Activated T-cell treated with anti-CD3 and anti-CD28 coated beads for 24 hours (primary cell): ENCODE measurements around the gene DCDC2C.

Source experiments
- DNase-seq: peaks from one replicate; pipeline ENCODE4 v3.0.0-alpha.2; 2020; ENCODE audit warnings: low read depth

DCDC2C gene

GRCh38 chr2:3827673-3828575 lies 124.5 kb downstream of the DCDC2C start:
- no peak for DNase-seq

DNA sequence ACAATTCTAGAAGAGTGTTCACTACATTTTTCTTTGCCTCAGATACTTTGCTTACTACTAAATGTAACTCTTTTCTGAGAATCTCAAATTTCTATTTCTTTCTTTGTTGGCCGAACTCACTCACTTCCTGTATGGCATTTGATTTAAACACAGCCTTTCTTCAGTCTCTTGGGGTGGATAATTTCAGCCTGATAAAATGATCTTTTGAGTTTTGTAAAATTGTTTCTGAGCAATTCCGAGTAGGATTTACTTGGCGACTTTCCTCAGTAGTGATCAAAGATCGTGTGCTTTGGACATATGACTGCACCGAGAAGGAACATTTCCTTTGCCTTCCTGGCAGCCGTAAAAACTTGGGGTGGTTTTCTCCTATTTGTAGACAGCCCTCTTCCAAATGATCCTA lies 127.4 kb downstream of the DCDC2C start:
- DNase-seq: no peak

GRCh38 chr2:3837086-3837485 lies 133.7 kb downstream of the DCDC2C start:
- DNase-seq: no peak

DNA sequence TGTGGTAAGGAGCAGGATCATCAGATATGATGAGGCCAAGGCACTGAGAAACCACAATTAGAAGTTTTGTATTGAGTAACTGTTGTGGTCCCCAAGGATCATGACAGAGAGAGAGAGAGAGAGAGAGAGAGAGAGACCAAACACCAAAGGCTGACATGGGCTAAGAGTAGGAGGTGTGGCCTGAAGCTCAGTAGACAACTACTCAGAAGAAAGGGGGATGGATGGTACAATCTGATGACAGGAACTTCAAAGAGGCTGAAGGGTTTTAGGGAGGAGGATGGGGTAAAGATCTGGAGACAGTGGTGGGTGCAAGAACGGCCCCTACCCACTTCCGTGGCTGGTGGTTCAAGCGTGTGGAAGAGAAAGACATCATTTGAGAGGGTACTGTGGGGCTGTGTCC lies 135.0 kb downstream of the DCDC2C start:
- DNase-seq: no peak

DNA sequence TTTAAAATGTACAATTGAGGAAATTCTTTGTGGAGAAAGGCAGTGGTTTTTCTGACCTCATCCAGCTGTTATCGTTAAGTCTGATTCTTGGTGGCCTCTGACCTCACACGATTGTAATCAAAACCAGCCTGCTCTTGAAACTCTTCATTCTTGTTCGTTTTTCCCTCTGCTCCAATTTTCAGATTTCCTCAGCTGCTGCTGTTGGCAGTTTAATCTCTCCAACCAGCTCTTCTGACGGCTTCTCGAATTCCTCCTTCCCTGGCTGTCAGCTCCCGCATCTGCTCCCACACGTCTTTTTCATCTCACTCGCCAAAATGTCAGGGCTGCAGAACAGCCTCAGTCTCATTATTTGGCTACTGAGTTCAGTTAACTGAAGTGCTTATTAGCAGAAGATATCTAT lies 136.1 kb downstream of the DCDC2C start:
- no peak for DNase-seq

DNA sequence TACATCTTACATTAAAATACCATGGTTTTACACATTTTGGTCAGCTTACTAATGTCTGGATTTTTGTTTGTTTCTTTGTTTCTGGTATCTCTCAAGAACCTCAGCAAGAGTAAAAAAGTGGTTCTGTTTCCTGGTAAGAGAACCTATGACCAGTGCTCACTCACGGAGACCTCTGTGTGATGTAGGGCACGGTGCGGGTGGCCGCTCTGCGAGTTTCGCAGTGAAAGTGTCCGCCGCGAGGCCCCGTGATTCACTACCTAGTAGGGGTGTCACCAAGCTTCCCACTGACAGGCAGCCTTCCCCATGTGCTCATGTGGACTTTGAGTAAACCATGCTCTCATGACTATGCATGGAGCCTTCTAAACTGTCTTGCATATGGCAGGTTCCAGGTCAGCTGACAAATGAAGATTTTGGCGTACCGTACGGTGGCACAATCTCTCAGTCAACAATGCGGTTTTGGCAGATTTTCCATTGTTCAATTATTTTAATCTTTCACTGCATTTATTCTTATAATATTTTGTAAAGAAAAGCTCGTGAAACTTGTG lies 137.3 kb downstream of the DCDC2C start:
- no peak for DNase-seq

- no peak for DNase-seq
Measured at GRCh38 chr2:3847397-3848052, 144.2 kb downstream of the DCDC2C start.

- no peak for DNase-seq
Measured at GRCh38 chr2:3848776-3849175, 145.4 kb downstream of the DCDC2C start.

DNA sequence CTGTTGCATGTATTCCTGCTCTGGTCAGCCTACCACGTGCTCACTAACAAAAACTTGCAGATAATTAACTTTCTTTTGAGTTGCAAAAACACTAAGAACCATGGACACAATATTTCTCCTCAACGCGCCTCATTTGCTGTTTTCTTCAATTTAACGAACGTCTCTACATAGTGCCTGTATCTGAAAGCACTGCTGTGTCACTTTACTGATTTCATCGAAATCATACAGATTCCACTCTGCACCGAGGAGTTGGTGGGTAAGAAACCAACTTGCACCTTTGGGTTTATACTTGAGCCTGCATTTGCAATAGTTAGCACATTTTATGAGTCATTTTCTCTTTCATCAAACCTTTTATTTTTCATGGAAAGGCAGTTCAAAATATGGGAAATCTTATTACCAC lies 145.8 kb downstream of the DCDC2C start:
- no peak for DNase-seq

GRCh38 chr2:3857576-3857975 lies 154.2 kb downstream of the DCDC2C start:
- no peak for DNase-seq

GRCh38 chr2:3864943-3865865 lies 161.8 kb downstream of the DCDC2C start:
- DNase-seq: no peak

GRCh38 chr2:3867469-3867868 lies 164.1 kb downstream of the DCDC2C start:
- DNase-seq: no peak

DNA sequence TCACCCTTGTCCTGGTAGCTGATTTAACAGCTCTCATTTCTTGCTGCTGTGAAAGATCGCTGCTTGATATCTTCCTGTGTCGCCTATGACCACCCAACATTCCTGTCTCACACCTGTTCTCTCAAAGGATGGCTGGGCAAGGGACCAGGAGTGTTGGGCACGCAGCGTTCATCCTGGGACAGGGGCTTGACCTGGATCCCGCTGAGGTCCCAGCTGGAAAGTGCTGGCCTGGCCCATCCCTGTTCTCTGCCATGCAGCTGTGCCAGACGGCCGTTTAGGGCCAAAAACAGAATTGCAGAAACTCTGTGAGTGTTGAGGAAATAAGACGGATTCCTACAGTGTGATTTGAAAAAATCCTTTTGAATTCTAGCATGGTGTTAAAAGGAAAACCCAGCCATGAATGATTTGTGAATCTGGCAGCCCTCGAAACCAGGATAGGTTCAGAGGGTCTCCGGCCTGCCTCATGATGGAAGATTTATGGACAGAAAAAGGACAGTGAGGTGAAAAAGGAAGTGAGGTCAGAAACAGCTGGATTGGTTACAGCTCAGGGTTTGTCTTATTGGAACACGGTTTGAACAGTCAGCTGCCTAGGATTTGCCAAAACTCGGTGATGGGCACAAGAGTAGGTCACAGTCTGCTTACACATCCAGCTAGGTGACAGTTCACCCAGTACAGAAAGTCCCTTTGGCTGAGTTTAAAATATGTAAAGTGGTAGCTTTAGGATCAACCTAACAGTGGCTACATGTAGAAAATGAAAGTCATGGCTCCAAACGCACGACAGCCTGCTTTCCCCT lies 164.8 kb downstream of the DCDC2C start:
- no peak for DNase-seq

- no peak for DNase-seq
Measured at GRCh38 chr2:3870222-3870621, 166.8 kb downstream of the DCDC2C start.

GRCh38 chr2:3871002-3871401 lies 167.6 kb downstream of the DCDC2C start:
- no peak for DNase-seq

GRCh38 chr2:3872451-3872850 lies 169.1 kb downstream of the DCDC2C start:
- no peak for DNase-seq

GRCh38 chr2:3873899-3874298 lies 170.5 kb downstream of the DCDC2C start:
- no peak for DNase-seq

DNA sequence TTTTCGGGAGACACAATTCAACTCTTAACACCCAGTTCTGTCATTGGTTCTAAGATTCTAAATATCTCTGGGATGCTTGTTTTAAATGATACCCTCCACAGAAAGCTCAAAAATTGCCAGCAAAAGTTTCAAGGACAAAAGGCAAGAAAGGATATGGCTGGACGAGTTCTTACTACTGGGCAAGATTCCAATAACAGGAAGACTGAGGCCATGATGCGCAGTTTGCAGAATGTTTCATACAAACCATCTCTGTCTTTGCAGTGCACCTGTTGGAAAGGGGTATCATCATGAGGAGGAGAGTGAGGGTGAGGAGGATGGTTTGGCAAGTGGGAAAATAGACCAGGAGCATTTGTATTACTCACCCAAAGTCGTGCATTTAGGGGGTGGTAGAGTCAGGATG lies 172.8 kb downstream of the DCDC2C start:
- no peak for DNase-seq

DNA sequence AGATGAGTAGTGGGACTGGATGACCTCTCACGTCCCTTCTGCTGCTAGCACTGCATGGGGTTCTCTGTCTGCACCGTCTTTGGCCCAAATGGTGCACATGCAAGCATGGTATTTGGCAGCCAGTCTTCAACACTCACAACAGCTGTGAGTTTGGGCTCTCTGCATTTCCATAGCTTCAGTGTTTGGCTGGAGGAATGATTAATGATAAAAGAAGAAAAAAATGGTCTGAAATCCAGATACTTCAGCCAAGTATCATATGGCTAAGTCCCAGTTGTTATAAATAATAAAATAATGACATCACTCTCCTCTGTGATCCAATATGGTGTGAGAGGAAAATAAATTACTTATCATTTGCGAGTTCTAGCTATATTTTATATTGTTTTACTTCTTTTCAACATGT lies 173.3 kb downstream of the DCDC2C start:
- DNase-seq: no peak

- DNase-seq: no peak
Measured at GRCh38 chr2:3885629-3886628, 182.6 kb downstream of the DCDC2C start.
